IMR-90 (cell line): ENCODE measurements around the gene TACC2. TPM values are rescaled to one million over a fixed set of nuclear protein-coding genes. Genes with fewer than 3 reads are reported as not detected.

ENCODE experiments used
- ATAC-seq: fragments of 200-7000 bp; cut with Tn5 transposase; 2 replicates; pipeline ENCODE4 v1.9.1; 2020; ENCODE audit warnings: low read depth, mild to moderate bottlenecking, moderate library complexity
- BruUV-seq: library from RNA; stranded (reverse); fragments of 400-500 nt; replicated peaks from 2 replicates; lab custom pipeline; 2021; lab: Mats Ljungman, UMichigan
- CTCF ChIA-PET: fragments of 300-600 bp; formaldehyde crosslinking; extraction: SDS; loops from one replicate; lab custom pipeline; 2021; ENCODE audit warnings: antibody characterized with exemption; lab: Yijun Ruan, JAX
- POLR2A ChIA-PET: fragments of 300-600 bp; sonication (Branson Sonifier 250); formaldehyde crosslinking; loops from one replicate; lab custom pipeline; 2022; ENCODE audit warnings: antibody characterized with exemption; ENCODE audit not compliant: unreplicated experiment; lab: Charles Lee
- DNase-seq: peaks from one replicate; pipeline ENCODE4 v3.0.0; 2013
- H2AFZ ChIP-seq: replicated peaks from 2 replicates; pipeline ENCODE3; 2013; ENCODE audit warnings: low read length, mild to moderate bottlenecking; ENCODE audit not compliant: poor library complexity
- H2AK5ac ChIP-seq: 2 replicates; pipeline ENCODE4 v1.6.1; 2013; ENCODE audit warnings: low read depth, low read length, inconsistent platforms
- H2AK9ac ChIP-seq: replicated peaks from 2 replicates; pipeline ENCODE3; 2013; ENCODE audit warnings: mild to moderate bottlenecking, low read depth, low read length, moderate library complexity; ENCODE audit not compliant: poor library complexity
- H2BK120ac ChIP-seq: 2 replicates; pipeline ENCODE4 v1.6.1; 2013; ENCODE audit warnings: low read depth, low read length, inconsistent platforms
- H2BK15ac ChIP-seq: 3 replicates; pipeline ENCODE4 v1.6.1; 2013; ENCODE audit warnings: low read depth, low read length, inconsistent platforms
- H2BK20ac ChIP-seq: 2 replicates; pipeline ENCODE4 v1.6.1; 2013; ENCODE audit warnings: low read depth, mild to moderate bottlenecking, inconsistent platforms, low read length, moderate library complexity
- H2BK5ac ChIP-seq: 2 replicates; pipeline ENCODE4 v1.6.1; 2013; ENCODE audit warnings: mild to moderate bottlenecking, low read depth, low read length, inconsistent platforms; ENCODE audit not compliant: poor library complexity, severe bottlenecking
- H3K14ac ChIP-seq: replicated peaks from 2 replicates; pipeline ENCODE4 v1.6.1; 2013; ENCODE audit warnings: low read depth, low read length, inconsistent platforms
- H3K18ac ChIP-seq: 2 replicates; pipeline ENCODE4 v1.6.1; 2013; ENCODE audit warnings: low read depth, low read length, control low read depth
- H3K23ac ChIP-seq: 2 replicates; pipeline ENCODE4 v1.6.1; 2013; ENCODE audit warnings: low read depth, low read length, inconsistent platforms
- H3K27ac ChIP-seq: 2 replicates; pipeline ENCODE4 v1.5.1; 2013; ENCODE audit warnings: mild to moderate bottlenecking, control low read depth, low read length; ENCODE audit not compliant: insufficient read depth
- H3K27me3 ChIP-seq: 2 replicates; pipeline ENCODE4 v1.6.1; 2013; ENCODE audit warnings: low read length; ENCODE audit not compliant: control insufficient read depth, insufficient read depth
- H3K36me3 ChIP-seq: 2 replicates; pipeline ENCODE4 v1.6.1; 2013; ENCODE audit warnings: low read length, mixed read lengths; ENCODE audit not compliant: control insufficient read depth, insufficient read depth
- H3K4ac ChIP-seq: 2 replicates; pipeline ENCODE4 v1.6.1; 2013; ENCODE audit warnings: low read depth, low read length, inconsistent platforms
- H3K4me1 ChIP-seq: 2 replicates; pipeline ENCODE4 v1.6.1; 2013; ENCODE audit warnings: low read length, mixed read lengths; ENCODE audit not compliant: control insufficient read depth, insufficient read depth
- H3K4me2 ChIP-seq: 2 replicates; pipeline ENCODE4 v1.6.1; 2013; ENCODE audit warnings: low read depth, mild to moderate bottlenecking, control low read depth, low read length, moderate library complexity
- H3K4me3 ChIP-seq: 2 replicates; pipeline ENCODE4 v1.5.1; 2013; ENCODE audit warnings: low read depth, mild to moderate bottlenecking, control low read depth, low read length, moderate library complexity; ENCODE audit not compliant: insufficient read depth
- H3K56ac ChIP-seq: 2 replicates; pipeline ENCODE4 v1.6.1; 2013; ENCODE audit warnings: low read length, inconsistent platforms; ENCODE audit not compliant: insufficient read depth; ENCODE audit errors: extremely low read depth
- H3K79me1 ChIP-seq, 2 experiments: 2 replicates each; pipeline ENCODE4 v1.6.1; 2013; ENCODE audit warnings: low read length in 2 of 2, inconsistent platforms in 1 of 2, low read depth in 1 of 2
- H3K9ac ChIP-seq: 2 replicates; pipeline ENCODE4 v1.6.1; 2013; ENCODE audit warnings: low read depth, low read length, control low read depth
- H3K9me1 ChIP-seq: 2 replicates; pipeline ENCODE4 v1.6.1; 2013; ENCODE audit warnings: low read length, inconsistent platforms; ENCODE audit not compliant: insufficient read depth
- H3K9me3 ChIP-seq: 2 replicates; pipeline ENCODE4 v1.6.1; 2013; ENCODE audit warnings: low read length; ENCODE audit not compliant: control insufficient read depth, insufficient read depth
- H4K20me1 ChIP-seq: 2 replicates; pipeline ENCODE4 v1.6.1; 2013; ENCODE audit warnings: low read length, inconsistent platforms; ENCODE audit not compliant: insufficient read depth
- H4K5ac ChIP-seq: 2 replicates; pipeline ENCODE4 v1.6.1; 2013; ENCODE audit warnings: mild to moderate bottlenecking, low read depth, low read length, control low read depth
- H4K8ac ChIP-seq, 2 experiments: 2 replicates each; pipeline ENCODE4 v1.6.1; 2013; ENCODE audit warnings: low read depth in 2 of 2, low read length in 2 of 2, control low read depth in 1 of 2, inconsistent platforms in 1 of 2
- H4K91ac ChIP-seq: 2 replicates; pipeline ENCODE4 v1.6.1; 2013; ENCODE audit warnings: low read depth, low read length, inconsistent platforms; ENCODE audit not compliant: insufficient read depth
- BHLHE40 ChIP-seq: fragments of 150-350 bp; IDR thresholded peaks from 2 replicates; pipeline ENCODE4 v1.6.1; 2016; ENCODE audit warnings: mild to moderate bottlenecking, low read depth, low read length
- CHD1 ChIP-seq: IDR thresholded peaks from 2 replicates; pipeline ENCODE4 v1.6.1; 2012; ENCODE audit warnings: low read depth, low read length, improper control_type of control experiment
- MAFK ChIP-seq: IDR thresholded peaks from 2 replicates; pipeline ENCODE4 v1.6.1; 2012; ENCODE audit warnings: low read depth, low read length, improper control_type of control experiment
- MAZ ChIP-seq: IDR thresholded peaks from 2 replicates; pipeline ENCODE4 v1.6.1; 2012; ENCODE audit warnings: low read depth, mild to moderate bottlenecking, low read length, improper control_type of control experiment, moderate library complexity, borderline replicate concordance
- POLR2A ChIP-seq: IDR thresholded peaks from 2 replicates; pipeline ENCODE4 v1.6.1; 2012; ENCODE audit warnings: mild to moderate bottlenecking, low read depth, low read length
- RCOR1 ChIP-seq: IDR thresholded peaks from 2 replicates; pipeline ENCODE4 v1.6.1; 2012; ENCODE audit warnings: mild to moderate bottlenecking, low read length, improper control_type of control experiment; ENCODE audit not compliant: insufficient replicate concordance
- RFX5 ChIP-seq: IDR thresholded peaks from 2 replicates; pipeline ENCODE4 v1.8.0; 2012; ENCODE audit warnings: low read depth, mild to moderate bottlenecking, low read length, moderate library complexity
- SMC3 ChIP-seq: fragments of 150-350 bp; IDR thresholded peaks from 2 replicates; pipeline ENCODE4 v1.6.1; 2016; ENCODE audit warnings: low read depth, mild to moderate bottlenecking, antibody characterized with exemption, low read length, moderate library complexity
- WGBS, 2 experiments: methylation state at CpG; one replicate each; pipeline versions ENCODE4 v1.1.5 to v1.1.7; 2013; ENCODE audit warnings: missing lambda C conversion rate in 2 of 2; ENCODE audit not compliant: insufficient read length in 1 of 2; ENCODE audit errors: extremely low coverage in 2 of 2; 5-methylcytosine and 5-hydroxymethylcytosine counted together
- dilution Hi-C: fragments of 300-500 bp; cut with HindIII; formaldehyde crosslinking; loops from one replicate; pipeline ENCODE4 v1.14.3; 2018; ENCODE audit warnings: low sequenced_read_pairs; ENCODE audit not compliant: unreplicated experiment
- in situ Hi-C: fragments of 300-500 bp; cut with MboI; formaldehyde crosslinking; loops from 3 replicates; pipeline ENCODE4 v1.14.3; 2019; ENCODE audit warnings: low sequenced_read_pairs, inconsistent platforms, mixed read lengths
- intact Hi-C: fragments of 100-400 bp; cut with micrococcal nuclease; formaldehyde crosslinking; loops from 2 replicates; pipeline ENCODE4 v1.10.0; 2022
- polyA plus RNA-seq, 3 experiments: library from polyadenylated mRNA; depleted of rRNA; stranded (reverse); fragments of >200 nt; gene quantifications; 2 replicates each; pipeline ENCODE4 v1.2.3, GENCODE V29; 2012; ENCODE audit warnings: low replicate concordance in 1 of 3
- total RNA-seq: library from RNA; depleted of rRNA; stranded (reverse); fragments of >200 nt; gene quantifications from 2 replicates; pipeline ENCODE4 v1.2.3, GENCODE V29; 2012
- TF ChIP-seq, protein P1 (sequence below): fragments of 150-350 bp; IDR thresholded peaks from 2 replicates; pipeline ENCODE4 v1.6.1; 2017; ENCODE audit warnings: mild to moderate bottlenecking, antibody characterized with exemption, low read length, low read depth
- TF ChIP-seq, protein P2 (sequence below): fragments of 150-350 bp; IDR thresholded peaks from 2 replicates; pipeline ENCODE4 v1.6.1; 2016; ENCODE audit warnings: low read depth, mild to moderate bottlenecking, low read length, moderate library complexity, borderline replicate concordance

Gene TACC2
- total and polyA plus RNA-seq, 2 of the 4 experiments (the other 2 are of a cell fraction): 2.9 to 15.4 TPM

DNA sequence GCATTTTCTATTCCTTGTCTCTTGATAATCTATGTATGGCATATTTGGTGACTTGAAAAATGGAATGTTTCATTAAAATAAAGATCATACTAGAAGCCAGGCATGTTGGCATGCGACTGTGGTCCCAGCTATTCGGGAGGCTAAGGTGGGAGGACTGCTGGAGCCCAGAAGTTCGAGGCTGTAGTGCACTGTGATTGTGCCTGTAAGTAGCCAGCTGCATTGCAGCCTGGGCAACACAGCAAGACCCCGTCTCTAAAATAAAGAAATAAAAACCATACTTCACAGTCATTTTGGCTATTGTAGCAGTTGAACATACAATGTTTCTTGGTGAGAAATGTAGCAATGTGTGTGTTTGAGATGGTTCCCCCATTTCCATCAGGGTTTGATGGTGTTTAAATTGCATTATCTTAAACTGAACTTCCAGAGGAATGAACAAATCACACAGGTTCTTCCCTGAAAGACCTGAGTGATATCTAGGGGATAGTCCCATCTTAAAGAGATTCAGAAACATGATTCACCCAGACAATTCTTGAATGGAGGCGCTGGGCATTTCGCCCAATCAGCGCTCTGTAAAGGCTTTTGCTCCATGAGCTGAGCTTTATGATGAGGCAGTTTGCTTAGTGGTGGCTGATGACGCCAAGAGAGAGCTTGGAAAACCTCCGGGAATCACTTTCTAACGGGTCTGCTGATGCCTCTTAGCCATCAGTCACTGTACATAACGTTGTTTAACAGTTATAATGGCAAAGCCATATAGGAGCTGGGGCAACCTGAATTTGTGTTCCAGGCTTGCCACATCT, 262.7 kb downstream of the TACC2 start:
- Histone ChIP-seq H3K9ac (no peak overlapping the region), H2AK9ac (no peak overlapping the region), H3K27me3 (no peaks in the 10 kb centered on the region), H3K4ac (no peak overlapping the region), H2BK120ac (no peak overlapping the region), H4K5ac (no peak overlapping the region), H3K79me1 (no peaks in the 10 kb centered on the region), H2BK15ac (no peak overlapping the region), H3K9me3 (no peaks in the 10 kb centered on the region), H3K23ac (no peak overlapping the region), H2AK5ac (no peak overlapping the region), H3K18ac (no peak overlapping the region), H2BK20ac (no peak overlapping the region), H3K56ac (no peak overlapping the region), H3K4me3 (no peak overlapping the region), H3K36me3 (no peaks in the 10 kb centered on the region; the same call in 1 of the 2 replicates), H4K20me1 (no peaks in the 10 kb centered on the region), H4K8ac (no peak overlapping the region), H4K91ac (no peak overlapping the region), H3K4me1 (no peaks in the 10 kb centered on the region), H3K9me1 (peaks cover 7% of the 10 kb centered on the region; the same call in 1 of the 2 replicates), H2BK5ac (no peak overlapping the region), H3K4me2 (no peak overlapping the region), H2AFZ (no peak overlapping the region), H3K27ac (no peak overlapping the region), H3K14ac (no peak overlapping the region)
- ATAC-seq (no peak), DNase-seq (peak; percentile 33)
- dilution Hi-C loops (no loop called here), intact Hi-C loops (no loop called here), in situ Hi-C loops (no loop called here)
- no CpG with 5 or more reads among the region's 11 CpGs for WGBS, 2 experiments
- no peak for TF ChIP-seq RFX5
- TF ChIP-seq MAFK: no peak; the same call in 1 of the 2 replicates
- TF ChIP-seq CHD1: no peak
- TF ChIP-seq, protein P1, sequence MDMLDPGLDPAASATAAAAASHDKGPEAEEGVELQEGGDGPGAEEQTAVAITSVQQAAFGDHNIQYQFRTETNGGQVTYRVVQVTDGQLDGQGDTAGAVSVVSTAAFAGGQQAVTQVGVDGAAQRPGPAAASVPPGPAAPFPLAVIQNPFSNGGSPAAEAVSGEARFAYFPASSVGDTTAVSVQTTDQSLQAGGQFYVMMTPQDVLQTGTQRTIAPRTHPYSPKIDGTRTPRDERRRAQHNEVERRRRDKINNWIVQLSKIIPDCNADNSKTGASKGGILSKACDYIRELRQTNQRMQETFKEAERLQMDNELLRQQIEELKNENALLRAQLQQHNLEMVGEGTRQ: no peak
- no peak for TF ChIP-seq SMC3
- TF ChIP-seq, protein P2, sequence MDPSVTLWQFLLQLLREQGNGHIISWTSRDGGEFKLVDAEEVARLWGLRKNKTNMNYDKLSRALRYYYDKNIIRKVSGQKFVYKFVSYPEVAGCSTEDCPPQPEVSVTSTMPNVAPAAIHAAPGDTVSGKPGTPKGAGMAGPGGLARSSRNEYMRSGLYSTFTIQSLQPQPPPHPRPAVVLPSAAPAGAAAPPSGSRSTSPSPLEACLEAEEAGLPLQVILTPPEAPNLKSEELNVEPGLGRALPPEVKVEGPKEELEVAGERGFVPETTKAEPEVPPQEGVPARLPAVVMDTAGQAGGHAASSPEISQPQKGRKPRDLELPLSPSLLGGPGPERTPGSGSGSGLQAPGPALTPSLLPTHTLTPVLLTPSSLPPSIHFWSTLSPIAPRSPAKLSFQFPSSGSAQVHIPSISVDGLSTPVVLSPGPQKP: no peak
- TF ChIP-seq RCOR1: no peak
- no peak for TF ChIP-seq MAZ
- no peak for TF ChIP-seq BHLHE40
- TF ChIP-seq POLR2A: no peak
- BruUV-seq: no TSS peak
- ChIA-PET POLR2A (no interaction called here), CTCF (no interaction called here)
